Measurements from ENCODE around the gene TLX2.
"Not testable (repeated sequence)": the region's sequence is repeated elsewhere in the genome, so short reads cannot be mapped to it uniquely, and the experiment has no call there.

DNA sequence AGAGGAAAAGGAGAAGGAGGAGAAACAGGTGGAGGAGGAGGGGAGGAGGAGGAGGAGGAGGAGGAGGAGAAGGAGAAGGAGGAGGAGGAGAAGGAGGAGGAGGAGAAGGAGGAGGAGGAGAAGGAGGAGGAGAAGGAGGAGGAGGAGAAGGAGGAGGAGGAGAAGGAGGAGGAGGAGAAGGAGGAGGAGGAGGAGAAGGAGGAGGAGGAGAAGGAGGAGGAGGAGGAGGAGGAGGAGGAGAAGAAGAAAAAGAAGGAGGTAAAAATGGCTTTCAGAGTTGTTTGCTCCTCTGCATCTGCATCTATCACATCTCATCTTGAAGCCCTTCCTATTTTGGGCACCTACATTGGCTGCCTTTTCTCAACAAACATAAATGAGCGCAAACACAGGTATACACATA lies 46.8 kb downstream of the TLX2 start:
- TF ChIP-seq POLR2AphosphoS5, CTCF, POLR2A, EP300 (IDR thresholded peaks at IDR 0.05): not testable (repeated sequence)
